Inferior parietal cortex (tissue), 1 donor: ENCODE results near the gene MAGT1.
A peak's percentile ranks its signal among the peaks of the same experiment; 100 is the strongest.
"Not testable (repeated sequence)": the region's sequence is repeated elsewhere in the genome, so short reads cannot be mapped to it uniquely, and the experiment has no call there.

Source experiments
- DNase-seq: peaks from one replicate; pipeline ENCODE4 v3.0.0-alpha.2; 2016; ENCODE audit errors: extremely low spot score

The MAGT1 gene

DNA sequence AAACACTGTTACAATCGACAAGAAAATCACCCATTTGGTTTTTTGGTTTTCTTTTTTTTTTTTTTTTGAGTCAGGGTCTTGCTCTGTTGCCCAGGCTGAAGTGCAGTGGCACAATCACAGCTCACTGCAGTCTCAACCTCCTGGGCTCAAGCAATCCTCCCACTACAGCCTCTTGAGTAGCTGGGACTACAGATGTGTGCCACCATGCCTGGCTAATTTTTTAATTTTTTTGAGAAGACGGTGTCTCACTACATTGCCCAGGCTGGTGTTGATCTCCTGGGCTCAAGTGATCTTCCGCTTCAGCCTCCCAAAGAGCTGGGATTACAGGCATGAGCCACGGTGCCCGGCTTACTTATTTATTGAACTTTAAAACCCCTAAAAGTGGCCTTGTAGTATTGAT, 63.7 kb downstream of the MAGT1 start:
- DNase-seq = not testable (repeated sequence)

DNA sequence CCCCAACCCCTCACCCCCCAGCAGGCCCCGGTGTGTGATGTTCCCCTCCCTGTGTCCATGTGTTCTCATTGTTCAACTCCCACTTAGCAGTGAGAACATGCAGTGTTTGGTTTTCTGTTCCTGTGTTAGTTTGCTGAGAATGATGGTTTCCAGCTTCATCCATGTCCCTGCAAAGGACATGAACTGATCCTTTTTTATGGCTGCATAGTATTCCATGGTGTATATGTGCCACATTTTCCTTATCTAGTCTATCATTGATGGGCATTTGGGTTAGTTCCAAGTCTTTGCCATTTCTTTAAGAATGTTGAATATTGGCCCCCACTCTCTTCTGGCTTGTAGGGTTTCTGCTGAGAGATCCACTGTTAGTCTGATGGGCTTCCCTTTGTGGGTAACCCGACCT, 73.2 kb downstream of the MAGT1 start:
- not testable (repeated sequence) for DNase-seq

DNA sequence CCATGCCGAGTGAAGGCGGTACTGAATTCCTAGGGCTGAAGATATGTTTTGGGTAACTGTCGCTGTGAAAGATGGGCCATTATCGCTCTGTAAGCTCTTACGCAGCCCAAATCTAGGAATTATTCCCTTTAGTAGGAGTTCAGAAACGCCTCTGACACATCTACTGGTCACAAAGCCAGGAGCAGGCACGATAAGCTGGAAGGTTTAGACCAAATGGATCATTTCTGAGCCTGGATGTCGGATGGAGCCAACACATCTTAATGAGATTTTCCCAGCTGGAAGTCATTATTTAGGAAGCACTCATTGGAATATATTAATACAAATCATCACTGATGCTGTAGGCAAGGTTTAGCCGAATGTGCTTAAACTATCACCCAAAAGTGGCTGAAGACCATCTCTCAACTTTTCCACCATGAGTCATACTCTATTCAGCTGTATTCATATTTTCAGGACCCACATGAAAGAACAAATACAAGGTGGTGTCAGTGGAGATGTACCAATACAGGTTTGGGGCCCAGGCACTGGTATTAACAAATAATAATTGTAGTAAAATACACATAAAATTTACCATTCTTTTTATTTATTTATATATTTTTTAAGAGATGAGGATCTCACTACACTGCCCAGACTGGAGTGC, 75.0 kb downstream of the MAGT1 start:
- no peak for DNase-seq

DNA sequence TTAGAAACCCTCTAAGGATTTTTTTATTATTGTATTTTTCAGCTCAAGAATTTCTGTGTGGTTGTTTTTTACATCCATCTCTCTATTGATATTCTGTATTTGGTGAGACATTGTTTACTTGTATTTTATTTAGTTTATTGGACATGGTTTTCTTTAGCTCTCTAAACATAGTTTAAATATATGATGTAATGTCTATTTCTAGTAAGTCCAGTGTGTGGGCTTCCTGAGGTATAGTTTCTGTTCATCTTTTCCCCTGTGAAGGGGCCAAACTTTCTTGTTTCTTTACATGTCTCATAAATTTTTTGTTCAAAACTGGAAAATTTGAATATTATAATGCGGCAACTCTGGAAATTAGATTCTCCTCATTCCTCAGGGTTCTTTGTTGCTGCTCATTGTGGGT, 81.0 kb downstream of the MAGT1 start:
- no peak for DNase-seq

DNA sequence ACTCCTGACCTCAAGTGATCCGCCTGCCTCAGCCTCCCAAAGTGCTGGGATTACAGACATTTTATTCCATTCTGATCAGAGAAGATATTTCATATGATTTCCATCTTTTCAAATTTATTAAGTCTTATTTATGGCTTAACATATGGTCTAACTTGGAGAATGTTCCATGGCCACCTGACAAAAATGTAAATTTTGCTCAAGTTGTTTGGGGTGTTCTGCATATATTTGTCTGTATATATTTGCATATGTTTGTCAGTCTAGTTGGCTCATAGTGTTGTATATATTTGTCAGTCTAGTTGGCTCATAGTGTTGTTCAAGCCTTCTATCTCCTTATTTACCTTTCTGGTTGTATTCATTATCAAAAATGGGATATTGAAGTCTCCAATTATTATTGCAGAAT, 93.0 kb downstream of the MAGT1 start:
- no peak for DNase-seq

DNA sequence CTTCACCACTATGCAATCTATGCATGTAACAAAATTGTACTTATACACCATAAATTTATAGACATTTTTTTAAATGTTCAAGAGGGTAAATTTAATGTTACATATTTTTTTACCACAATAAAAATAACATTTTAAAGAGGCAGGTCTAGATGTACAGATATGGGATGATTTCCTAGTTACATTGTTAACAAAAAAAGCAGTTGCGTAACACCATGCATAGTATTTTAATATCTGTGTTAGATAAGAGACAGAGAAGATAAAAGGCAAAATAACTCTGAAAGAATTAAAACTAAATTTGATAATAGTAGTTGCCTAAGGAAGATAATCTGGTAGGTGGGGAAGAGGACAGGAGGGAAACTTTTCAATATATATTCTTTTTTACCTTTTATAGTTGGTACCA, 100.1 kb downstream of the MAGT1 start:
- no peak for DNase-seq

DNA sequence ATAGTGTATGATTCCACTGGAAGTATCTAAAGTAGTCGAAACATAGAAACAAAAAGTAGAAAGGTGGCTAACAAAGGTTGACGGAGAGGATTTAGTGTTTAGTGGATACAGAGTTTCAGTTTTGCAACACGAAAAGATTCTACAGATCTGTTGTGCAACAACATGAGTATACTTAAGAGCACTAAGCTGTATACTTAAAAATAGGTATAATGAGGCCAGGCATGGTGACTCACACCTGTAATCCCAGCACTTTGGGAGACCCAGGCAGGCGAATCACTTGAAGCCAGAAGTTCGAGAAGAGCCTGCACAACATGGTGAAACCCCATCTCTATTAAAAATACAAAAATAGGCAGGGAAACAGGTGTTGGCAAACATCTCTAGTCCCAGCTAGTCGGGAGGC, 101.3 kb downstream of the MAGT1 start:
- DNase-seq = no peak

DNA sequence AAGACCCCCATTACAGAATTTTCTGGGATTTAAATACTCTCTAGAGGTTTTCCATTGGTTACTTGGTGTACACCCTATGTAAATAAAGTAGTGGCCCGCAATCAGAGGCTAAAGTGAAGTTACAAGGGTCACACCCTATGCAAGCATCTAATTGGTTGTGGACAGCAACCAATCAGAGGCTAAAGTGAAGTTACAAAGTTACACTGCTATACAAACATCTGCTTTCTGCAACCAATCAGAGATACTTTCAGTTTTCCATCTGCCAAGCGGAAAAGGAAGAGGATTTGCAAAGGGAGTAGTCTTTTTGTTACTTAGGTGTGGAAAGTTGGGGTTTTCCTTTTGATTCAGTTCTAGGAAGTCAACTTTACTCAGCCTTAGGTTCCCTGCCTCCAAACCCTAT, 107.2 kb downstream of the MAGT1 start:
- peak; percentile 45 for DNase-seq

DNA sequence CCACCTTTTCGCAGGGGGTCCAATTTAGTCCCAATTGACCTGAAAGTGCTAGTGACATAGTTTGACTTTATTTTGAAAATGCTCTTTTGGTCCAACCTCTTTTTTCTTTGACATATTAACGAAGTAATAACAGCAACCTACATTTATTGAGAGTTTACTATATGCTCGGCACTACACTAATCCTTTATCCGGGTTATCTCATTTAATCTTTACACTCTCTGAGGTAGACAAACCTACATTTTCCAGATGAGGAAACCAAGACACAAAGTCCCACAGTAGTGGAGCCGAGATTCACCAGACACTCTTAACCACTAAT, 108.9 kb downstream of the MAGT1 start:
- no peak for DNase-seq

DNA sequence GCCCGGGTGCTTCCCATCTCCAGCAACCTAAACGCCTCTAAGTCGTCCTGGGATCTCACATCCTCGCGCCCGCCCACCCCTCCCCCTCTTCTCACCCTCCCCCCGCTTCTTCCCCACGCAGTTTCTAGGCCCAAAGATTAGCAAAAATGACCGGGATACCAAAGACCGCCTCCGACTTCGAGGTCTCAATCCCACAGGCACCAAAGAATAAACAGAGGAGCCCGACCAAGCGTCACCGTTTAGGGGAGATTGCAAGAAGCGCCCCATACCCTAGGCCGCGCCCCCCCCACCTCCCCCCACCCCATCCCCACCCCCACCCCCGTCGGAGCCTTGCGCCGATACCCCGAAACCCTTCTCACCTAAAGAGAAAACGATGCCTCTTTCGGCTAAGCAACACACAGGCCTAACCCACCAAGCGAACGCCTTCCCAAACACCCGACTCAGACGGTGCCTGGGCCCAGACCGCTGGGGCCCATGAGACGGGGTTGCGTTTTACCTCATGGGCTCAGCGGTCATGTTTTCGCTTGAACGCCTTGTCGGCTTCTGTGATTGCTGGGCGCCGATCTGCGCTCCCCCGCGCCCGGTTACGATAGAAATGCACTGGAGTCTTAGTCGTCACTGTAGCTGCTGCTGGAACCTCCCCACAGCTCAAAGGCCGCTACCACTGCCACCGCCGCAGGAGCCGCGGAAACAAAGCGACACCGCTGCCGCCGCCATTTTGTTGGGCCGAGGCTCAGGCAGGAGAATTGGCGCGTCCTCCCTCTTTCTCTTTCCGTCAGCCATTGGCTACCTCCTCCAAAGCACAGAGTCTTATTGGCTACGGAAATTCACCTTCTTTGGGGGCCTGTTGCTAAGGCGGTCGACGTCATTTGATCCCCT, 109.5 kb downstream of the MAGT1 start, which contains the start of gene ATRX:
Gene ATRX, minus strand, starts transcription at position 731 of the 879 bp plus-strand sequence. Its CDS starts 215 bp downstream, at position 516.
- peak; percentile 71 for DNase-seq

DNA sequence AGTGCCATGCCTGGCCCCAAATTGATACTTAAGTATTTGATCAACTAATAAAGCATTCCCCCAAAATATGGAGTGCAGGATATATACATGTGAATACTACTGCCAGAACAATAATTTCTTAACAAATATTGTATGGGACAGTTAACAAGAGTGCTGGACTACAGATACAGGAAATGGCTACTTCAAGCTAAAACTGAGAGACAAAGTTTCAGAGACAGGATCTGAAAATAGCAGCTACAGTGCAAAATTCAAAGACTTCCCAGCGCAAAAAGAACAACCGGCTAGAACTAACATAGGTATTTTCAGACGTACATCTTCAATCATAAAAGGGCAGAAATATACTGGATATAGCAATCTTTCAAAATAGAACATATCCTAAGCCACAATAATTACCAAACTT, 115.5 kb downstream of the MAGT1 start:
- DNase-seq = no peak

DNA sequence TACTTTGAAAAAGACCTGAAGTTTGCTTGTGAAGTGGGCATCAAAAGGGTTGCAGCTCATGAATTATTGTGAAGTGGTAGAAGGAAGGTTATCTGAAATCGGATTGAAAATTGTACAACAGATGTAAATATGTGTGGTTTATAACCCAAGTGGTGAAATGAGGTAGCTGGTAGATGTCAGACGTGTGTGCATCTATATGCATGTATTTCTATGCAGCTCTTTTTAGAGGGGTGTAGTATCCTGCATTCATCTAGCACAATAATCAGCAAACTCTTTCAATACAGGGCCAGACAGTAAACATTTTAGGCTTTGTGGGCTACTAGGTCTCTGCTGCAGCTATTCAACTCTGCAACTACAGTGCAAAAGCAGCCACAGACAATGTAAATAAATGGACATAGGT, 118.6 kb downstream of the MAGT1 start:
- DNase-seq = no peak
